SK-N-SH (cell line): ENCODE data around the gene CPEB2. TPM values are rescaled to one million over a fixed set of nuclear protein-coding genes. Genes with fewer than 3 reads are reported as not detected.

Experiments
- CTCF ChIA-PET: fragments of 300-600, 350-600 bp; formaldehyde crosslinking; extraction: SDS; loops from one replicate; lab custom pipeline; 2021; lab: Yijun Ruan, JAX
- POLR2A ChIA-PET: fragments of 350-600 bp; sonication (Branson Sonifier 250); formaldehyde crosslinking; extraction: SDS; loops from one replicate; lab custom pipeline; 2020; ENCODE audit warnings: antibody characterized with exemption, inconsistent platforms; lab: Yijun Ruan, JAX
- DNase-seq: peaks from one replicate; pipeline ENCODE4 v3.0.0; 2012
- H2AFZ ChIP-seq: fragments of 200-600 bp; sonication (generic); 2 replicates; pipeline ENCODE4 v1.8.1; 2016; ENCODE audit warnings: antibody characterized with exemption, mild to moderate bottlenecking, low read depth
- H3F3A ChIP-seq: fragments of 200-600 bp; sonication (generic); replicated peaks from 2 replicates; pipeline ENCODE3; 2016; ENCODE audit warnings: antibody characterized with exemption, mild to moderate bottlenecking; ENCODE audit not compliant: insufficient read depth
- H3K27ac ChIP-seq, 2 experiments: fragments of 200-500 bp in 1 of 2; fragments of 200-600 bp in 1 of 2; sonication (Bioruptor generic) in 1 of 2; sonication (generic), shearing (Covaris generic) in 1 of 2; 2 replicates each; pipeline versions ENCODE4 v1.5.1 to v1.6.1; 2014 to 2016; ENCODE audit warnings: low read depth in 2 of 2, inconsistent platforms in 1 of 2, low read length in 1 of 2, mild to moderate bottlenecking in 1 of 2, mixed read lengths in 1 of 2
- H3K27me3 ChIP-seq: fragments of 200-600 bp; sonication (generic), shearing (Covaris generic); 2 replicates; pipeline ENCODE4 v1.6.1; 2016; ENCODE audit warnings: mixed run types; ENCODE audit not compliant: insufficient read depth
- H3K36me3 ChIP-seq, 2 experiments: fragments of 200-500 bp in 1 of 2; fragments of 200-600 bp in 1 of 2; sonication (Bioruptor generic) in 1 of 2; sonication (generic) in 1 of 2; replicated peaks in 1 of 2; 2 replicates each; pipeline versions ENCODE3 to v1.5.1; 2014 to 2016; ENCODE audit warnings: low read length in 1 of 2, mild to moderate bottlenecking in 1 of 2; ENCODE audit not compliant: insufficient read depth in 2 of 2, control insufficient read depth in 1 of 2
- H3K4me1 ChIP-seq, 2 experiments: fragments of 200-500 bp in 1 of 2; fragments of 200-600 bp in 1 of 2; sonication (Bioruptor generic) in 1 of 2; sonication (generic), shearing (Covaris generic) in 1 of 2; 2 replicates each; pipeline versions ENCODE4 v1.5.1 to v1.6.1; 2014 to 2016; ENCODE audit warnings: low read depth in 1 of 2, low read length in 1 of 2, mixed run types in 1 of 2; ENCODE audit not compliant: insufficient read depth in 2 of 2, control insufficient read depth in 1 of 2
- H3K4me2 ChIP-seq: fragments of 200-600 bp; sonication (generic), shearing (Covaris generic); 2 replicates; pipeline ENCODE4 v1.6.1; 2017; ENCODE audit warnings: mixed run types
- H3K4me3 ChIP-seq, 2 experiments: fragments of 200-500 bp in 1 of 2; fragments of 200-600 bp in 1 of 2; sonication (Bioruptor generic) in 1 of 2; sonication (generic), shearing (Covaris generic) in 1 of 2; 2 replicates each; pipeline versions ENCODE4 v1.5.1 to v1.8.1; 2014 to 2016; ENCODE audit warnings: low read depth in 2 of 2, inconsistent platforms in 1 of 2, low read length in 1 of 2, mild to moderate bottlenecking in 1 of 2, mixed read lengths in 1 of 2, moderate library complexity in 1 of 2
- H3K79me2 ChIP-seq: fragments of 200-600 bp; sonication (generic); 2 replicates; pipeline ENCODE4 v1.8.1; 2017; ENCODE audit warnings: mild to moderate bottlenecking; ENCODE audit not compliant: insufficient read depth
- H3K9ac ChIP-seq: fragments of 200-600 bp; sonication (generic); 2 replicates; pipeline ENCODE4 v1.6.1; 2017; ENCODE audit warnings: mixed run types
- H3K9me2 ChIP-seq: fragments of 200-600 bp; sonication (generic); 2 replicates; pipeline ENCODE4 v1.6.1; 2017; ENCODE audit warnings: mixed run types
- H3K9me3 ChIP-seq: fragments of 200-600 bp; sonication (generic); 2 replicates; pipeline ENCODE4 v1.6.1; 2017; ENCODE audit warnings: mixed run types, mild to moderate bottlenecking, moderate library complexity
- H4K20me1 ChIP-seq: fragments of 200-600 bp; sonication (generic); 2 replicates; pipeline ENCODE4 v1.6.1; 2017; ENCODE audit warnings: mild to moderate bottlenecking, mixed run types; ENCODE audit not compliant: insufficient read depth
- CHD2 ChIP-seq: fragments of 150-350 bp; IDR thresholded peaks from 2 replicates; pipeline ENCODE4 v1.6.1; 2018; ENCODE audit warnings: low read length; ENCODE audit not compliant: partially characterized antibody
- ELF1 ChIP-seq: IDR thresholded peaks from 2 replicates; pipeline ENCODE4 v1.4.0; 2012
- EZH2phosphoT487 ChIP-seq: fragments of 200-600 bp; sonication (generic); IDR thresholded peaks from 2 replicates; pipeline ENCODE4 v1.6.1; 2017; ENCODE audit warnings: low read depth, mixed run types, mild to moderate bottlenecking, antibody characterized with exemption, moderate library complexity, borderline replicate concordance
- FOSL2 ChIP-seq: IDR thresholded peaks from 2 replicates; pipeline ENCODE4 v1.4.0; 2012; ENCODE audit warnings: low read depth, mild to moderate bottlenecking, moderate library complexity, borderline replicate concordance
- FOXJ3 ChIP-seq: sonication (generic); formaldehyde crosslinking; IDR thresholded peaks from 2 replicates; pipeline ENCODE4 v1.5.1; 2020; ENCODE audit warnings: mild to moderate bottlenecking, missing genetic modification reagents
- MAX ChIP-seq: IDR thresholded peaks from 2 replicates; pipeline ENCODE4 v1.4.0; 2012; ENCODE audit warnings: low read depth
- MEF2A ChIP-seq: IDR thresholded peaks from 2 replicates; pipeline ENCODE4 v1.4.0; 2012; ENCODE audit warnings: low read depth, borderline replicate concordance
- MXI1 ChIP-seq: IDR thresholded peaks from 2 replicates; pipeline ENCODE4 v1.6.1; 2012; ENCODE audit warnings: mild to moderate bottlenecking, low read depth, low read length, improper control_type of control experiment
- NFIC ChIP-seq: IDR thresholded peaks from 2 replicates; pipeline ENCODE4 v1.4.0; 2012; ENCODE audit warnings: borderline replicate concordance
- NRF1 ChIP-seq: IDR thresholded peaks from 2 replicates; pipeline ENCODE4 v1.6.1; 2012; ENCODE audit warnings: low read depth, mild to moderate bottlenecking, low read length
- POLR2AphosphoS5 ChIP-seq: IDR thresholded peaks from 2 replicates; pipeline ENCODE4 v1.6.1; 2012; ENCODE audit warnings: low read depth, low read length
- RFX5 ChIP-seq: IDR thresholded peaks from 2 replicates; pipeline ENCODE4 v1.6.1; 2012; ENCODE audit warnings: mild to moderate bottlenecking, improper control_type of control experiment, low read length
- RXRA ChIP-seq: IDR thresholded peaks from 2 replicates; pipeline ENCODE4 v1.4.0; 2012; ENCODE audit warnings: low read depth, mild to moderate bottlenecking, borderline replicate concordance
- SIN3A ChIP-seq: IDR thresholded peaks from 2 replicates; pipeline ENCODE4 v1.6.1; 2012; ENCODE audit warnings: low read depth, mild to moderate bottlenecking, low read length, moderate library complexity, borderline replicate concordance
- TCF12 ChIP-seq: IDR thresholded peaks from 2 replicates; pipeline ENCODE4 v1.4.0; 2012
- USF1 ChIP-seq: IDR thresholded peaks from 2 replicates; pipeline ENCODE4 v1.4.0; 2012; ENCODE audit warnings: low read depth, borderline replicate concordance
- YY1 ChIP-seq: IDR thresholded peaks from 2 replicates; pipeline ENCODE4 v1.4.0; 2012; ENCODE audit warnings: low read depth, mild to moderate bottlenecking
- ZBTB33 ChIP-seq: IDR thresholded peaks from 2 replicates; pipeline ENCODE4 v1.4.0; 2012; ENCODE audit warnings: low read depth, borderline replicate concordance
- WGBS: methylation state at CpG from one replicate; pipeline ENCODE4 v1.1.6; 2017; ENCODE audit warnings: low lambda C conversion rate; 5-methylcytosine and 5-hydroxymethylcytosine counted together
- polyA plus RNA-seq, 3 experiments: library from polyadenylated mRNA; depleted of rRNA; stranded (reverse); fragments of >200 nt; gene quantifications; 2 replicates each; pipeline ENCODE4 v1.2.3, GENCODE V29; 2012
- TF ChIP-seq, protein P1 (sequence below): fragments of 150-350 bp; IDR thresholded peaks from 2 replicates; pipeline ENCODE4 v1.6.1; 2017; ENCODE audit warnings: antibody characterized with exemption, low read length, low read depth, borderline replicate concordance

CPEB2 gene
- polyA plus RNA-seq, 1 of the 3 experiments (the other 2 are of a cell fraction): 2.1 TPM

DNA sequence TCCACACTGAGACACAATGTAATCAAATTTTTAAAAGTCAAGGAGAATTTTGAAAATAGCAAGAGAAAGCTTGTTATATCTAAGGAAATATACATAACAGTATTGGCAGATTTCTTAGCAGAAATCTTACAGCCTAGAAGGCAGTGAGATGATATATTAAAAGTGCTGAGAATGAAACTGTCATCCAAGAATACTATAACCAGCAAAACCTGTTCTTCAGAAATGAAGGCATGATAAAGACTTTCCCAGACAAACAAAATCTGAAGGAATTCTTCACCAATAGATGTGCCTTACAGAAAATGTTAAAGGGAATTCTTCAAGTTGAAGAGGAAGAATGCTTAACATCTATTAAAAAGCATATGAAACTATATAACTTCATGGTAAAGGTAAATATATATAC, 73.6 kb downstream of the CPEB2 start (continued):
- TF ChIP-seq FOXJ3: no peak
- TF ChIP-seq SIN3A: no peak
- TF ChIP-seq RFX5: no peak
- no peak for TF ChIP-seq NRF1
- no peak for TF ChIP-seq FOSL2
- no peak for TF ChIP-seq MEF2A
- TF ChIP-seq MAX: no peak
- no peak for TF ChIP-seq RXRA
- no peak for TF ChIP-seq NFIC

GRCh38 chr4:15077969-15078368, 75.7 kb downstream of the CPEB2 start:
- H3K27ac ChIP-seq: no peak overlapping the region
- no peaks in the 10 kb centered on the region for H3K4me1 ChIP-seq
- H3K4me2 ChIP-seq: no peak overlapping the region
- H2AFZ ChIP-seq: no peak overlapping the region
- peaks cover 3% of the 10 kb centered on the region; the same call in 1 of the 2 replicates for H3K9me2 ChIP-seq
- H3K4me3 ChIP-seq: no peak overlapping the region
- no peaks in the 10 kb centered on the region for H3F3A ChIP-seq
- DNase-seq: no peak
- WGBS: 70% methylated on average over 2 of the region's 2 CpGs
- no peaks in the 10 kb centered on the region for H3K79me2 ChIP-seq
- CTCF ChIA-PET: no interaction called here
- no peaks in the 10 kb centered on the region for H3K36me3 ChIP-seq
- no peaks in the 10 kb centered on the region for H4K20me1 ChIP-seq
- H3K9ac ChIP-seq: no peak overlapping the region
- TF ChIP-seq RXRA (no peak), SIN3A (no peak), YY1 (no peak)
- TF ChIP-seq, protein P1, sequence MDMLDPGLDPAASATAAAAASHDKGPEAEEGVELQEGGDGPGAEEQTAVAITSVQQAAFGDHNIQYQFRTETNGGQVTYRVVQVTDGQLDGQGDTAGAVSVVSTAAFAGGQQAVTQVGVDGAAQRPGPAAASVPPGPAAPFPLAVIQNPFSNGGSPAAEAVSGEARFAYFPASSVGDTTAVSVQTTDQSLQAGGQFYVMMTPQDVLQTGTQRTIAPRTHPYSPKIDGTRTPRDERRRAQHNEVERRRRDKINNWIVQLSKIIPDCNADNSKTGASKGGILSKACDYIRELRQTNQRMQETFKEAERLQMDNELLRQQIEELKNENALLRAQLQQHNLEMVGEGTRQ: no peak
- TF ChIP-seq, all 33 proteins: peak for 0
- POLR2A ChIA-PET: no interaction called here
- H3K27me3 ChIP-seq: no peaks in the 10 kb centered on the region
- 0 out of 2 replicates have a peak, but pooled peaks cover 9% of the 10 kb centered on the region for H3K9me3 ChIP-seq

- Histone ChIP-seq H3K4me1 (no peaks in the 10 kb centered on the region), H3K27me3 (no peaks in the 10 kb centered on the region), H3K27ac (no peak overlapping the region), H2AFZ (no peak overlapping the region), H3F3A (no peaks in the 10 kb centered on the region), H3K4me3 (no peak overlapping the region), H3K9me2 (peaks cover 3% of the 10 kb centered on the region; the same call in 1 of the 2 replicates), H3K4me2 (no peak overlapping the region), H4K20me1 (no peaks in the 10 kb centered on the region), H3K36me3 (no peaks in the 10 kb centered on the region), H3K79me2 (no peaks in the 10 kb centered on the region), H3K9me3 (0 out of 2 replicates have a peak, but pooled peaks cover 9% of the 10 kb centered on the region), H3K9ac (no peak overlapping the region)
- TF ChIP-seq MXI1 (no peak), POLR2AphosphoS5 (no peak), CHD2 (no peak), TCF12 (no peak), ELF1 (no peak), FOXJ3 (no peak), ZBTB33 (no peak), FOSL2 (no peak), EZH2phosphoT487 (no peak), USF1 (no peak), RFX5 (no peak)
- ChIA-PET CTCF (no interaction called here), POLR2A (no interaction called here)
- DNase-seq: no peak
- WGBS: 65% methylated on average over 8 of the region's 8 CpGs
Measured at GRCh38 chr4:15078682-15079642, 76.7 kb downstream of the CPEB2 start.
